Naive thymus-derived CD4-positive, alpha-beta T cell (primary cell): ENCODE measurements around the gene CFAP20DC. TPM values are rescaled to one million over a fixed set of nuclear protein-coding genes. Genes with fewer than 3 reads are reported as not detected.

Source experiments
- ATAC-seq: fragments of 150-1000 bp; cut with Tn5 transposase; 2 replicates; pipeline ENCODE4 v1.10.0; 2021; ENCODE audit warnings: mild to moderate bottlenecking, moderate library complexity
- CTCF ChIA-PET: fragments of 350-600 bp; sonication (Branson Sonifier 250); formaldehyde crosslinking; loops from one replicate; lab custom pipeline; 2021; ENCODE audit warnings: antibody characterized with exemption; lab: Charles Lee
- POLR2A ChIA-PET: fragments of 350-600 bp; sonication (Branson Sonifier 250); formaldehyde crosslinking; loops from one replicate; lab custom pipeline; 2021; ENCODE audit warnings: antibody characterized with exemption, inconsistent platforms; lab: Charles Lee
- DNase-seq, 9 donors: peaks; one replicate each; pipeline versions ENCODE4 v3.0.0 to v3.0.0-alpha.2; 2020 to 2022; ENCODE audit warnings: mixed read lengths in 1 of 9
- H3K27ac ChIP-seq: one replicate; pipeline ENCODE4 v1.7.0; 2013; ENCODE audit warnings: mild to moderate bottlenecking, low read depth, low read length, moderate library complexity
- H3K27me3 ChIP-seq, 2 donors: one replicate each; pipeline ENCODE4 v1.7.0; 2013; ENCODE audit warnings: low read length in 2 of 2, mild to moderate bottlenecking in 2 of 2, moderate library complexity in 2 of 2; ENCODE audit not compliant: control insufficient read depth in 2 of 2, insufficient read depth in 2 of 2
- H3K36me3 ChIP-seq, 3 experiments: 1 replicate in 2 of 3; 2 replicates in 1 of 3; pipeline ENCODE4 v1.7.0; 2013; ENCODE audit warnings: low read length in 3 of 3, mild to moderate bottlenecking in 3 of 3, moderate library complexity in 1 of 3; ENCODE audit not compliant: insufficient read depth in 3 of 3, control insufficient read depth in 2 of 3
- H3K4me1 ChIP-seq, 2 donors: one replicate each; pipeline ENCODE4 v1.7.0; 2013; ENCODE audit warnings: low read length in 2 of 2, mild to moderate bottlenecking in 2 of 2, moderate library complexity in 1 of 2; ENCODE audit not compliant: control insufficient read depth in 2 of 2, insufficient read depth in 2 of 2
- H3K4me3 ChIP-seq: 2 replicates; pipeline ENCODE4 v1.7.0; 2013; ENCODE audit warnings: mild to moderate bottlenecking, low read length
- H3K9me3 ChIP-seq, 3 experiments: 1 replicate in 2 of 3; 2 replicates in 1 of 3; pipeline ENCODE4 v1.7.0; 2013; ENCODE audit warnings: low read length in 3 of 3; ENCODE audit not compliant: control insufficient read depth in 2 of 3
- H3K27ac Mint-ChIP-seq, 9 donors: one replicate each; pipeline ENCODE4 v1.8.0; 2020 to 2022; ENCODE audit warnings: mixed read lengths in 9 of 9, mild to moderate bottlenecking in 8 of 9, moderate library complexity in 5 of 9, inconsistent platforms in 2 of 9
- H3K27me3 Mint-ChIP-seq, 5 donors: one replicate each; pipeline ENCODE4 v1.8.0; 2021 to 2022; ENCODE audit warnings: mixed read lengths in 5 of 5, mild to moderate bottlenecking in 1 of 5
- H3K36me3 Mint-ChIP-seq, 5 donors: one replicate each; pipeline ENCODE4 v1.8.0; 2020 to 2022; ENCODE audit warnings: mixed read lengths in 5 of 5, mild to moderate bottlenecking in 3 of 5, inconsistent platforms in 1 of 5
- H3K4me1 Mint-ChIP-seq, 7 donors: one replicate each; pipeline ENCODE4 v1.8.0; 2020 to 2022; ENCODE audit warnings: mixed read lengths in 7 of 7, mild to moderate bottlenecking in 3 of 7, inconsistent platforms in 1 of 7
- H3K4me3 Mint-ChIP-seq, 10 donors: one replicate each; pipeline ENCODE4 v1.8.0; 2020 to 2022; ENCODE audit warnings: mild to moderate bottlenecking in 10 of 10, mixed read lengths in 10 of 10, moderate library complexity in 6 of 10, inconsistent platforms in 2 of 10
- H3K9me3 Mint-ChIP-seq, 11 donors: one replicate each; pipeline ENCODE4 v1.8.0; 2020 to 2022; ENCODE audit warnings: mixed read lengths in 11 of 11, mild to moderate bottlenecking in 4 of 11, inconsistent platforms in 1 of 11, moderate library complexity in 1 of 11
- intact Hi-C, 2 donors: fragments of 100-400 bp; cut with micrococcal nuclease; formaldehyde crosslinking; loops; one replicate each; pipeline ENCODE4 v1.15.1; 2023
- polyA plus RNA-seq, 2 donors: library from polyadenylated mRNA; unstranded; fragments of 300-500 nt; fragmentation: Illumina TruSeq; gene quantifications; one replicate each; pipeline ENCODE4 v1.2.3, GENCODE V29; 2021
- total RNA-seq, 6 experiments: library from RNA in 5 of 6; stranded (reverse) in 5 of 6; gene quantifications; 1 replicate in 5 of 6; 2 replicates in 1 of 6; pipeline ENCODE4 v1.2.3 and lab custom pipeline; 2021 to 2026

The CFAP20DC gene
- total and polyA plus RNA-seq, 7 experiments from 2014 or later = 0.24 to 1.2 (median 0.42) TPM; not detected in 3

DNA sequence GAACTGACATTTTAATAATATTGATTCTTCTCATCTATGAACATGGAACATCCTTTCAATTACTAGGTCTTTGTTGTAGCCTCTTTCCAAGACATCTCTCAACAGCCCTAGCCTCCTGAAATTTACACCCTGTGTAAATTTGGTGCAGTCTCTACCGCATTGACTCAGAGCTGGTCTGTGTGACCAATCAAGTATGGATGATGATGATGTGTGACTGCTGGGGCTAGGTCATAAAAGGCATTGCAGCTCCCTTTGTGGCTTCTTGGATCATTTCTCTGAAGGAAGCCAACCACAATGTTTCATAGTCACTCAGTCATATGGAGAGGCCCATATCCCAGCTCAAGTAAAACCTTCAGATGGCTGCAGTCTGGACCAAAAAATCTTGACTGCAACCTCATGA, 321.1 kb downstream of the CFAP20DC start:
- Mint-ChIP-seq H3K27ac (no peak overlapping the region), H3K4me1 (no peaks in the 10 kb centered on the region), H3K4me3 (no peak overlapping the region), H3K9me3 (peaks cover 0 to 9% (median 0%) of the 10 kb centered on the region in 11 donors), H3K36me3 (no peaks in the 10 kb centered on the region), H3K27me3 (peaks cover 0 to 12% (median 5%) of the 10 kb centered on the region in 5 donors)
- Histone ChIP-seq H3K27ac (no peak overlapping the region), H3K4me1 (no peaks in the 10 kb centered on the region), H3K9me3 (no peaks in the 10 kb centered on the region), H3K36me3 (no peaks in the 10 kb centered on the region), H3K4me3 (no peak overlapping the region), H3K27me3 (no peaks in the 10 kb centered on the region)
- no peak for ATAC-seq
- CTCF ChIA-PET = no interaction called here
- intact Hi-C loops = no loop called here
- DNase-seq = no peak
- POLR2A ChIA-PET = no interaction called here

DNA sequence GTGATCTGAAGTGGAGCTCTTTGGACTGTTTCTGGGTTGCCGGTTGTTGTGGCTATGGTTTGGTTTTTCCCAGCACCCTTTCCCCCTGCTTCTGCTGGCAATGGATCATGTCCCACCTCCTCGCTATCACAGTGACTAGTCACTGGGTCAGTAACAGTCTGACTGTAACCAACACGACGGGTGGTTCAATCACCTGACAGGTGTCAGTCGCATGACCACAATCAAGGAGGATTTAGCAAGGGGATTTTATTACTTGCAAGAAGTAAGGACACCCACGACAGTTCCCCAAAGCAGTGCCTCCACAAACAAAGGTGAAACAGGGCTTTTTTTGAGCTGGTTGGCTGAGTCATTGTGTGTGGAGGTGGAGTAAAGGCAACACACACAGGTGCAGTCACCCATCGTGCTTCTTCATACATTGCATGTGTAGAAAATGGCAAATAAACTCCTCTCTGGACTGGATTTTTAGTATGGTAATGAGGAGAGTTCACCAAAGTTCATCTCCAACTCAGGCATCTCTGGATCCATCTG, 324.4 kb downstream of the CFAP20DC start:
- no peaks in the 10 kb centered on the region for H3K36me3 Mint-ChIP-seq
- H3K27me3 Mint-ChIP-seq = peaks cover 0 to 11% (median 6%) of the 10 kb centered on the region in 5 donors
- Histone ChIP-seq H3K27ac (no peak overlapping the region), H3K36me3 (no peaks in the 10 kb centered on the region), H3K9me3 (no peaks in the 10 kb centered on the region), H3K4me3 (no peak overlapping the region), H3K4me1 (no peaks in the 10 kb centered on the region), H3K27me3 (no peaks in the 10 kb centered on the region)
- DNase-seq = no peak
- ChIA-PET CTCF (no interaction called here), POLR2A (no interaction called here)
- no peak for ATAC-seq
- no peaks in the 10 kb centered on the region for H3K4me1 Mint-ChIP-seq
- H3K4me3 Mint-ChIP-seq = no peak overlapping the region
- no peak overlapping the region for H3K27ac Mint-ChIP-seq
- intact Hi-C loops = no loop called here
- peaks cover 0 to 9% (median 0%) of the 10 kb centered on the region in 11 donors for H3K9me3 Mint-ChIP-seq

DNA sequence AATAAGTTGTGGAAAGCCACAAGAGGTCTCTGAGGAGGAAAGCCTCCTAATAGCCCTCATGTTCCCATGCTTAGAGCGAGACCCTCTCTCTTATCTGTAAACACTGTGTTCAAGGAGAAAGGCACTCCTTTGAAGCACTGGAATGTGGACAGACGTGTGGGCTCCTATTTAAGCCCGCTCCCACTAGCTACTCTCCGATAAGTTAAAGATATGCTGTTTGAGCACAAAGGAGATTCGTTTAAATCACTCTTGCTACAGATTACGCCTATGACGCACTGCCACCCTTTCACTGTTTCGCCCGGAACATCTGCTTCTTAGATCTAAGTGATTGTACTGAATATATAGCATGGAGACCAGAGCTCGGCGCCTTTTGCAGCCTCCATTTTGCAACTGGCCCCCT, 325.5 kb downstream of the CFAP20DC start:
- CTCF ChIA-PET = no interaction called here
- H3K4me3 ChIP-seq = no peak overlapping the region

GRCh38 chr3:58723173-58723572, 326.7 kb downstream of the CFAP20DC start:
- Mint-ChIP-seq H3K4me3 (no peak overlapping the region), H3K9me3 (peaks cover 0 to 9% (median 0%) of the 10 kb centered on the region in 11 donors), H3K4me1 (no peaks in the 10 kb centered on the region), H3K27me3 (peaks cover 0 to 15% (median 11%) of the 10 kb centered on the region in 5 donors), H3K27ac (no peak overlapping the region), H3K36me3 (no peaks in the 10 kb centered on the region)
- no peak for ATAC-seq
- POLR2A ChIA-PET = no interaction called here
- Histone ChIP-seq H3K27ac (no peak overlapping the region), H3K36me3 (no peaks in the 10 kb centered on the region), H3K4me1 (no peaks in the 10 kb centered on the region), H3K4me3 (no peak overlapping the region), H3K9me3 (no peaks in the 10 kb centered on the region), H3K27me3 (no peaks in the 10 kb centered on the region)
- CTCF ChIA-PET = no interaction called here
- intact Hi-C loops = no loop called here
- no peak for DNase-seq

More for the DNA sequence above, 325.5 kb downstream of the CFAP20DC start:
- ATAC-seq = no peak
- Histone ChIP-seq H3K9me3 (no peaks in the 10 kb centered on the region), H3K27ac (no peak overlapping the region), H3K27me3 (no peaks in the 10 kb centered on the region), H3K4me1 (no peaks in the 10 kb centered on the region), H3K36me3 (no peaks in the 10 kb centered on the region)
- Mint-ChIP-seq H3K27me3 (peaks cover 0 to 12% (median 9%) of the 10 kb centered on the region in 5 donors), H3K4me1 (no peaks in the 10 kb centered on the region), H3K9me3 (peaks cover 0 to 9% (median 0%) of the 10 kb centered on the region in 11 donors), H3K27ac (no peak overlapping the region), H3K36me3 (no peaks in the 10 kb centered on the region), H3K4me3 (no peak overlapping the region)
- intact Hi-C loops = no loop called here
- POLR2A ChIA-PET = no interaction called here
- no peak for DNase-seq

DNA sequence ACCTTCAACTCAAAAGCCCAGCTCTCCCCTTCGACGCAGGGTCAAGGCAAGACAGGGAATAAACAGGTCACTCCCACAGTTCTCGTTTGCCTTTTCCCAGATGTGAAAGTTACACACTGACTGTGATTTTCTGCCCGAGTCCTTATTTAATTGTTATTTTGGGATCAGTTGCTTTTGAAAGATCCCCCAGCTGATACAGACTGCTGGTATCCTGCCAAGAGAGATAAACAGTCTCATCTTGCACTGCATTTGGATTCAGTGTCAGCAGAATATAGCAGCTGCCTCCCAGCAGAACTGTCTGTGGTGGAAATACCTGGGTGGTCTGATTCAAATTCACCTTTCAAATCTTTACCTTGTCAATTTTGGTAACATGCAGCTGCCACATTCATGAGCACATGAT, 327.3 kb downstream of the CFAP20DC start:
- H3K27ac ChIP-seq = no peak overlapping the region
- H3K4me3 Mint-ChIP-seq = no peak overlapping the region
- no peak overlapping the region for H3K4me3 ChIP-seq
- no peaks in the 10 kb centered on the region for H3K27me3 ChIP-seq
- H3K4me1 Mint-ChIP-seq = no peaks in the 10 kb centered on the region
- intact Hi-C loops = no loop called here
- peaks cover 0 to 15% (median 11%) of the 10 kb centered on the region in 5 donors for H3K27me3 Mint-ChIP-seq
- H3K9me3 ChIP-seq = no peaks in the 10 kb centered on the region
- H3K9me3 Mint-ChIP-seq = peaks cover 0 to 9% (median 0%) of the 10 kb centered on the region in 11 donors
- H3K36me3 ChIP-seq = no peaks in the 10 kb centered on the region
- ATAC-seq (no peak), DNase-seq (no peak)
- ChIA-PET CTCF (no interaction called here), POLR2A (no interaction called here)
- H3K4me1 ChIP-seq = no peaks in the 10 kb centered on the region
- no peak overlapping the region for H3K27ac Mint-ChIP-seq
- H3K36me3 Mint-ChIP-seq = no peaks in the 10 kb centered on the region

DNA sequence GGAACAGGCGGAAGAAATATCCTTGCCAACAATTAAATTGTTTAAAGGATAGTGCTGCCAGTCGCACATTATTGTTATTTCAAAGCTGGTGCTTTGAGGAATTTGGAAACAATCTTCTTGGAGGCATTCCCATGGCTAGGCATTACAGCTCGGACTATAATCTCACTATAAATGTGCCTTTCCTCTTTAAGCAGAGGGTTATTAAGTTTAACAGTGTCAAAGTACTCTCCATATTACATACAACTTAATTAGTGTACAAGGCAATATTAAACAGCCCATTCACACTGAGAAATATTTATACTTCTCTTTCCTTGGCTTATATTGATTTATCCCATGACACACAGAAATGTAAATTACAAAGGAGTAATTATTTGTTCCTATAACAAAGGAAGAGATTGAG, 329.3 kb downstream of the CFAP20DC start:
- H3K4me1 Mint-ChIP-seq = no peaks in the 10 kb centered on the region
- peaks cover 0 to 3% (median 0%) of the 10 kb centered on the region in 11 donors for H3K9me3 Mint-ChIP-seq
- no peaks in the 10 kb centered on the region for H3K9me3 ChIP-seq
- no peak for DNase-seq
- peaks cover 0 to 15% (median 11%) of the 10 kb centered on the region in 5 donors for H3K27me3 Mint-ChIP-seq
- ChIA-PET CTCF (no interaction called here), POLR2A (no interaction called here)
- no peaks in the 10 kb centered on the region for H3K36me3 ChIP-seq
- H3K4me3 Mint-ChIP-seq = no peak overlapping the region
- no peaks in the 10 kb centered on the region for H3K4me1 ChIP-seq
- intact Hi-C loops = no loop called here
- no peaks in the 10 kb centered on the region for H3K27me3 ChIP-seq
- no peak overlapping the region for H3K4me3 ChIP-seq
- no peak overlapping the region for H3K27ac Mint-ChIP-seq
- no peak overlapping the region for H3K27ac ChIP-seq
- H3K36me3 Mint-ChIP-seq = no peaks in the 10 kb centered on the region
- ATAC-seq = no peak

GRCh38 chr3:58719684-58720083, 330.1 kb downstream of the CFAP20DC start:
- Mint-ChIP-seq H3K36me3 (no peaks in the 10 kb centered on the region), H3K4me3 (no peak overlapping the region), H3K4me1 (no peaks in the 10 kb centered on the region), H3K9me3 (peaks cover 0 to 3% (median 0%) of the 10 kb centered on the region in 11 donors), H3K27ac (no peak overlapping the region), H3K27me3 (peaks cover 0 to 15% (median 11%) of the 10 kb centered on the region in 5 donors)
- no peaks in the 10 kb centered on the region for H3K36me3 ChIP-seq
- H3K4me1 ChIP-seq = no peaks in the 10 kb centered on the region
- no peaks in the 10 kb centered on the region for H3K9me3 ChIP-seq
- H3K27me3 ChIP-seq = no peaks in the 10 kb centered on the region
- H3K4me3 ChIP-seq = no peak overlapping the region
- ChIA-PET CTCF (no interaction called here), POLR2A (no interaction called here)
- intact Hi-C loops = no loop called here
- ATAC-seq (no peak), DNase-seq (no peak)
- no peak overlapping the region for H3K27ac ChIP-seq
